ENCODE results near the gene TIGAR.

The TIGAR gene

DNA sequence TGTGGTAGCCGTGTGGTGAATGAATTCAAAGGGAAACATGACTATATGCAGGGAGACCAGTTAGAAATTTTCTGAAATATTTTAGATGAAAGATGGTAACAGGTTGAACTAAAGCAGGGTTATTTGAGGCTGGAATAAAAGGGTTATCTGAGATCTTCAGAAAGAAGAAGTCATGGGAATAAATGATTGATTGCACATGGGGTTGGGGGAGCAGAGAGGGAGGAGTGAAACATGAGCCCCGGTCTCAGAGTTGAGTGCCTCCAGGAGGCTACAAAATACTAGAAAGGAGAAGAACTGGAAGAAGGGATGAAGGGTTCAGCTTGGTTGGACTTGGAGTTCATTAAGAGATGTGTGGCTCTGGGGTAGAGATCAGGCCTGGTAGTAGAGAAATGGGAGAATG, 74.8 kb downstream of the TIGAR start:
- Mint-ChIP-seq H3K4me3 (no peak overlapping the region), H3K27me3 (peaks cover 27% of the 10 kb centered on the region), H3K36me3 (ENCODE audit: low read depth) (no peaks in the 10 kb centered on the region), H3K4me1 (ENCODE audit: low read depth) (peaks cover 5% of the 10 kb centered on the region), H3K27ac (no peak overlapping the region), H3K9me3 (no peaks in the 10 kb centered on the region)
- DNase-seq = no peak

DNA sequence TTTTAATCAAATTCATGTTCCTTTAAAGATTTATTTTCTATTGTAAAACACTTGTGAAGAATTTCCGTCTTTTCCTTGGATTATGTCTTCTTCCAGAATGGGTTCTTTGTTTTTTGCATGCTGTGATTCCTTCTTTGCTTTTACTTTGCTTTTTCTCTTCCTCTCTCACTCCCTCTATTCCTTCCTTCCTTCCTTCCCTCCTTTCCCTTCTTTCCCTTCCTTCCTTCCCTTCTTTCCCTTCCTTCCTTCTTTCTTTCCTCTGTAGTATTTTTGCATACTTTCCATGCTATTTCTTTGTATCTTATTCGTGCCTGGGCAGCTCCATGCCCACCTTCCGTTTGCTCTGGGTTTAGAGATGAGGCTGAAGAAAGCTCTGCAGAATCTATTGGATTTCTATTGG, 80.1 kb downstream of the TIGAR start:
- H3K27ac Mint-ChIP-seq = no peak overlapping the region
- H3K27me3 Mint-ChIP-seq = peaks cover 19% of the 10 kb centered on the region
- no peaks in the 10 kb centered on the region for H3K4me1 Mint-ChIP-seq (ENCODE audit: low read depth)
- DNase-seq = no peak
- no peaks in the 10 kb centered on the region for H3K9me3 Mint-ChIP-seq
- H3K4me3 Mint-ChIP-seq = no peak overlapping the region
- H3K36me3 Mint-ChIP-seq (ENCODE audit: low read depth) = no peaks in the 10 kb centered on the region

DNA sequence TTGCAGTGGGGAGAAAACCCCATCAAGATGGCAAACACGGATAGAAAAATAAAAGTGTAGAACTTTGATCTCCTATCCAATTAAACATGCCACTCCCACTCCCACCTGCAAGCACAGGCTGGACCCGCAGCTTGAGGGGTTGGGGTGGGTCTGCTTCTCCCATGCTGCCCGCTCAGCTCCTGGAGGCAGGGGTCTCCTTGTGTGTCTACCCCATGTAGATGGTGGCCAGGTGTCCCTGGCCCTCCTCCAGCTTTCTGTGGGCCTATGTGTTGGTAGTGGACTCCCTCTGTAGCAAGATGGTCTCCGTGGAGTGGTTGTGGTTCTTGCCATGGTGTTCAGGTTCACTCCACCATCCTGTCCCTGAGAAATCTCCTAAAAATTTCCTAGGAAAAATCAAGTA, 82.0 kb downstream of the TIGAR start:
- no peaks in the 10 kb centered on the region for H3K36me3 Mint-ChIP-seq (ENCODE audit: low read depth)
- H3K27me3 Mint-ChIP-seq = peaks cover 19% of the 10 kb centered on the region
- DNase-seq = no peak
- H3K4me1 Mint-ChIP-seq (ENCODE audit: low read depth) = no peaks in the 10 kb centered on the region
- no peak overlapping the region for H3K4me3 Mint-ChIP-seq
- H3K27ac Mint-ChIP-seq = no peak overlapping the region
- no peaks in the 10 kb centered on the region for H3K9me3 Mint-ChIP-seq
